HG02759 (cell line): Measurements from ENCODE around the gene NTSR1.

Experiments used
- ATAC-seq: cut with Tn5 transposase; IDR thresholded peaks from one replicate; pipeline ENCODE4 v1.9.1; 2021; ENCODE audit warnings: mild to moderate bottlenecking, moderate library complexity; ENCODE audit not compliant: unreplicated experiment

NTSR1 gene

DNA sequence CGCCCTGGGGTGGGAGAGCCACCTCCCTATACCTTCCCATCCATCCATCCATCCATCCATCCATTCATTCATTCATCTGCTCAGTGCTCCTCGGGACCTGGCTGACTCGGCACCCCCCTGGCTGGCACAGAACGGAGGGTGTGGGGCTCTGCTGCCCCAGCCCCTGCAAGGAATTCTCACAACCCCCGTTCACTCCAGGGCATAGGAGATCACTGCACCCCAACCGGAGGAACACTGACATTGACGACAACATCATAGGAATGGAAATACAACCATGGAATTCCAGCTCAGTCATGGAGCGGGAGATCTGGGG lies 59.6 kb downstream of the NTSR1 start:
- no peak for ATAC-seq

DNA sequence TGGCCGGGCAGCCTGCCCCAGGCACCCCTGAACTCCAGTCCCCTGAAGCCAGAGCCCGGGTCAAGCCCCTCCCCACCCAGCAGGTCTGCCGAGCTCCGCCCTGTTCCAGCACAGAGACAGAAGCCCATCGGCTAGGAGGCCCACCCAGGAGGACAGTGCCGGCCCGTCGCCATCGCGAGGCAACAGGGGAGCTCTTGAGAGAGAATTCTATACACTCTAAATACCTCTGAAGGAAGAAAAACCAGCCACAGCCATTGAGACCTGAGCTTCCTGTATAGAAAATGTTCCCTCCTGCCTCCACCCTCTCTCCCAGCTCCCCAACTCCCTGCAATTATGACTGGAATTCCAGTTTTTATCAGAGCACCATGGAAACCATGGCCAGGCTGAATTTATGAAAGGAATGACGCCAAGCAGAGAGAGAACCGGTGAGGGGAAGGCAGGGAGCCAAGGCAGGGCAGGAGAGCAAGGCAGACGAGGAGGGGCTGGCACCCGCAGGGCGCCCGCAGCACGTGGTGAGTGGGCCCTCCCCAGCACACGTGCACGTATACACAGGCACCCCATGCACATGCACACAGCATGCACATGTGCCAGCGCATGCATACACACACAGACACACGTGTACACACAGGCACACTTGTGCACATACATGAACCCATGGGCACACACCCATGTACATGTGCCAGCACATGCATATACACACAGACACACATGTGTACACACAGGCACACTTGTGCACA lies 60.1 kb downstream of the NTSR1 start:
- ATAC-seq, result no peak

DNA sequence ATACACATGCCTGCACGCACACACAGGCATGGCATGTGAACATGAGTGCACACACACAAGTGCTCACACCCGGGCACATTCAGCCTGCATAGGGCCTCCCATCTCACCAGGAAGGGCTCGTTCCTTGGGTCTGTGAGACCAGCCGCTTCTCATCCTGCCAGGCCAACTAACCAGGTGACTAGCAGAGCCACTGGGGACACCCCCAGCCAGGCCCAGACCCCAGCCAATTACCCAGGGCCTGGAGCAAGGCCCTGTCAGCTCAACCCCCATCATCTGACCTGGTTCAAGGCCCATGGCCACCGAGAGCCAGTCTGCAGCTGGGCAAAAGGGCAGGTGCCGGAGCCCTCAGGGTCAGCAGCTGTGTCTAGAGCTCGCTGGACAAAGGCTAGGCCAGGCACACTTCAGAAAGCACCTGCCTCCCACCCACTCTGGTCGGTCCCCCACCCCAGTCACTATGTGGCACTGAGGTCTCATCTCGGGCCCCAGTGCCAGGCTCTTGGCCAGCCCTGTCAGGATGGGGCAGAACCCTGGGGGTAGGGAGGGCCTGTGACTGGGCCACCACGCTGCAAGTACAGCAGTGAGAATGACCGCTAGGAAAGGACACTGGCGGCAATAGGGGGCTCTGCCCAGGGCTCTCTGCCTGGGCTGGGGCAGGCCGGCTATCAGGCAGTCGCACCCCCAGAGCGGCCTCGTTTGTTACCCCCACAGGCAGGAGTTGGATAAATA lies 60.9 kb downstream of the NTSR1 start:
- no peak for ATAC-seq

DNA sequence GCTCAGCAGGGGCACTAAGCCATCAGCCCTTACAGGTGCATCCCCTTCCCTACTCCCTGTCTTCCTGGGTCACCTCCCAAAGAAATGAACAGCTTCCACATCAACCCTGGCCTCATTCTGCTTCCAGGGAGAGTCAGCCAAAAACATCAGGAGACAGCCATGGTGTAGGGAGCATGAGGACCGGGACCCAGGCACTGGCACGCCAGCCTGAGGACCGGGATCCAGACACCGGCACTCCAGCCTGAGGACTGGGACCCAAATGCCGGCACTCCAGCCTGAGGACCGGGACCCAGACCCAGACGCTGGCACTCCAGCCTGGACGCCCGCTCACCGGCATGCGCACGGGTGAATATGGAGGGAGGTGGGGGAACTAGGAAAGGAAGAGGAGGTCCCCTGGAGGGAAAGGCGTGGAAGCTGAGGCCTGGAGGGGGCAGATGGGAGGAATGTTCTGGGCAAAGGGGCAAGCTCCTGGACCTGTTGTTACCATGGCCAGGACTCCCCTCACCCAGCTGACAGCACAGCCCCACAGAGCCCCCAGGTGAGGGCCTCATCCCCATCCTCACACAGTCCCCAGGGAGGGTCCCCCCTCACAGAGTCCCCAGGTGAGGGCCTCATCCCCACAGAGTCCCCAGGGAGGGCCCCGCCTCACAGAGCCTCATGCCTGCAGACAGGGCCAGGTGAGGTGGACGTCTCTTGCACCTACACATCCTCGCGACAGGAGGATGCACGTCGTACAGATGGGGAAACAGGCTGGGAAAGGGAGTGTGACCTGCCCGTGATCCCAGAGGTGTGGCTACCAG lies 61.7 kb downstream of the NTSR1 start:
- no peak for ATAC-seq

DNA sequence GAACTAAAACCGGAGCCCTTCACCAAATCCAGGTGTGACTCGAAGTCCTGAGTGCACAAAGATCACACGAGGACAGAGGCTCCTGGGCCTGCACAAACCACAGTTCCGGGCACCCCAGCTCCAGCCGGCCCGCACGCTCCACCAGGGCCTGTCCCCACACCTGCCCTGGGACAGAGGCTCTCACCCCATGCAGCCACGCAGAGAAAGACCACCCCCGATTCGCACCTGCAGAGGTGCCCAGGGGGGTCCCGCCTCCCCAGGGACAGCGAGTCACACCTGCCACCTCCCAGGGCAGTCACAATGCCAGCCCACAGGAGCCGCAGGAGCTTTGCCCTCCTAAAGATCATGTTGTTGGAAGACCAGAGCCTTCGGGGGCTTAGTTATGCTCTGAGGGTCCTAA lies 62.3 kb downstream of the NTSR1 start:
- no peak for ATAC-seq

DNA sequence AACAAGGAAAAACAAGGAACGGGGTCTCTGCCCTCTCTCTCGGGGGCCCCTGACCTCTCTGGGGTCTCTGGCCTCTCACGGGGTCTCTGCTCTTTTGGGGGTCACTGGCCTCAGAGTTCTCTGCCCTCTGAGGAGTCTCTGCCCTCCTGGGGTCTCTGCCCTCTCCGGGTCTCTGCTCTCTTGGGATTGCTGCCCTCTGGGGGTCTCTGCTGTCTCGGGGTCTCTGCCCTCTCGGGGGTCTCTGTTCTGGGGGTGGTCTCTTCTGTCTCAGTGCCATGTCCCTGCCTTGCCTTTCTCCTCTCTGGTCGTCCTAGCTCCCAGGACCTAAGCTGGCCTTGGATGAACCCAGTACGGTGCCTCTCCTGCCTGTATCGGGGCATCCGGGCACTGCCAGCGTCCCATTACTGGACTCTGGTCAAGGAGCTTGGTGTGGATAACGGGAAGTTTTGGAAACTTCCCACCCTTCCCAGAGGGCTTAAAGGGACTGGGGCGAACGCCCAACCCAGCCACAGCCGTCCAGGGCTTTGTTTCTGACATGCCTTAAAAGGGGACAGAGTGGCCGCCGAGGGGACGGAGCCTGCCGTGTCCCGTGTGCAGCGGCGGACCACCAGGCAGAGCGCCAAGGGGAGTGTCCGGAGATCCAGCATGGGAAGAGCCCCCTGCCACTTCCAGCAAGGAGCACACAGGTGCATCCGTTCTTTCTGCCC lies 62.9 kb downstream of the NTSR1 start:
- ATAC-seq, result no peak

DNA sequence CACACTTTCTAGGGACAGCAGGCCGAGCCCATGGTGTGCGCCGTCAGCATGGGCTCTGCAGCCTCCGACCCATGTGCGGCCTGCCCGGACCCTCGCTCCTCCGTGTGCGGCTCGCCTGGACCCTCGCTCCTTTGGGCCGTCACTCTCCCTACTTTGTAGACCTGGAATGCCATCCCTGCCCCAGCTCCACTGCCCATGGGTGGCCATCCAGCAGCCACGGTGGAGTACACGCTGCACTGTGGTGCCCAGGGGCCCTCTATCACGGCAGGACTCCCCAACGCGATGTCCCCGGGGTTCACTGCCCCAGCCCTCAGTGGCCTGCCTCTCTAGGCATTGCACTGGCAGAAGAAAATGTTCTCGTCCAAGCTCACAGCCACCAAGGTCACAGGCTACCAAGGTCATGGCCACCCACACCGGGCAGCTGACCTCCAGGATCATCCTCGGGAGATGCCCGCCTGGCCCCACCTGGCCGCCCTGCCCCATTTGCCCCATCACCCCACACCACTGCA lies 63.5 kb downstream of the NTSR1 start:
- no peak for ATAC-seq

DNA sequence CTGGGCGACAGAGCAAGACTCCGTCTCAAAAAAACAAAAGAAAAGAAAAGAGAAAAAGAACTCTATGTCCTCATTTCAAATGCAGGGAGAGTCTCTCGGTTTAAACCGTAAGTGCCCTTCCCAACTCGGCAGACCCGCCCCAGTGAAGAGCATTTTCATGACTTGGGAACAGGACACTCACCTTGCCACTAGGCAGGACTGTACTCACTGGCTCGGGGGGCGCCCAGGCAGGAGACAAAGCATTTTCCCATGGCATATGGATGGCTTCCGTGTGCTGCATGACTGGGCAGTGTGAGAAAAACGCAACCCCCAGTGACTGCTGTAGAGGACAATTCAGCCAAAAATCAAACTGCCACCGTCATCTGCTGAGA lies 64.0 kb downstream of the NTSR1 start:
- no peak for ATAC-seq

DNA sequence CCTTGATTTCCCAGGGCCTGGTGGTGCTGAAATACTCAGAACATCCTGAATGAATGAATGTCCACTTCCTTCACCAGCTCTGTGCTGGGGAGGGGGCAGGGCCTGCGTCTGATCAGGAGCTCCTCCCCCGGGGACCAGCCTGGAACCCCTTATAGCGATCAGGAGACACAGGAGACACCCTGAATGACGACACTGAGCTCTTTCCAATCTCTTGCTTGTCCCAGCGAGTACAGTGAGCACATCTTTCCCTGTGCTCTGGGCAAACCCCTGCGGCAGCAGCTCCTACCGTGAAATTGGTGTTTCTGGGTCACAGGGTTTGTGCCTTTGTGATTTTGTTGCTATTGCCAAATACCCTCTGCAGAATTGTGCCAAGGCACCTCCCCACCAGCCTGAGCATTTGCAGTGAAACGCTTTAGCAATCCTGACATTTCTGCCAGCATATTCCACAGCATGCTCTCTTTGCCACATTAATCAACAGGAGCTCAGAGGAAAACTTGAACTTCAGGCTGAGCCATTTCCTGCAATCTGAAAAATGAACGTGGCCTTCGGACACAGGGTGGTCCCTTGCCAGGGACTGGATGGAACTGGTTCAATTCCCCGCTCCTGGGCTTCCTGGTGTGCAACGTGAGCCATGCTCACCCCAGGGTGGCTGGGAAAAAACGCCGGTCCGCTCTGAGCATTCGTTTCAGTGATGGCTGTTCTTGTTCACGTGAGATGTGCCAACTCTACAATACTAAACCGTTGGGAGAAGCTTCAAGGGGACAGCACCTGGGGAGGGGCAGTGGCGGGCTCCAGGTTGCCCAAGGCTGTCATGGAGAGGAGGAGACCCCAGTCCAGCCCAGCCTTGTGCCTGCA lies 64.6 kb downstream of the NTSR1 start:
- no peak for ATAC-seq

DNA sequence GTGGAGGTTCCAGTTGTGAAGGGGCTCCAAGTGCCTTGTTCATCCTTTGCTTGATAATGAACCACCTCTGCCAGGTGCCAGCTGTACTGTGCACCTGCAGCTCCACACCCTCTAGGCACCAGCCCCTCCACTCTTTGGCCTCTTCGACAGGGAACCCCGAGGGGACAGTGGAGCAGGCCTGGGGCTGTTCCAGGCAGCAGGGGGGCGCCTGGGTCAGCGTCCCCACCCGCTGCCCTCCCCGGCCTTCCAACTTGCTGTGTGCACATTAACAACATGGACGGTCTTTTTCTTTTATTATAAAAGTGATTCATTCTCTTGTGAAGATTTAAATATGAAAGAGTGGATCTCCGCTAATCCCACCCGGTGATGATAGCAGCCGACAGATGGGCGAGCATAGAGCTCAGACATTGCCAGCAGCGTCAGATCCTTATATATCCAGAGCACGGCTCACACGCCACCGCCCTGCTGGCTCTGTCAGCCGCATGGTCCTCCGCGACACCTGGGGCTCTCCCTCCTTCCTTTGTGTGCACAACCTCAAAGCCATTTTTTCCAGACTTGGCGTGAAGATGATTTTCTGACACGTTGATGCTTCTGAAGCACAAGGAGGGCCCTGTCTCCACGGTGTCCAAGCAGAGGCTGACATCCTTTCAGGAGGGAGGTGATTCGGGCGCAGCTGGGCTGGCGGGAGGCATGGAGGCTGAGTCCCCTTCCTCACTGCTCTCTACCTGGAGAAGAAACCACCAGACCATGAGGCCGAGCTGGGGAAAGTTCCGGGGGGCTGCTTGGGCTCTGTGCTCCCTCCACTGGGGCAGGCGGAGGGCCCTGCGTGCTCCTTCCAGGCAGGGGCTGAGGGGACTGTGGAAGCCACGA lies 65.4 kb downstream of the NTSR1 start:
- no peak for ATAC-seq

DNA sequence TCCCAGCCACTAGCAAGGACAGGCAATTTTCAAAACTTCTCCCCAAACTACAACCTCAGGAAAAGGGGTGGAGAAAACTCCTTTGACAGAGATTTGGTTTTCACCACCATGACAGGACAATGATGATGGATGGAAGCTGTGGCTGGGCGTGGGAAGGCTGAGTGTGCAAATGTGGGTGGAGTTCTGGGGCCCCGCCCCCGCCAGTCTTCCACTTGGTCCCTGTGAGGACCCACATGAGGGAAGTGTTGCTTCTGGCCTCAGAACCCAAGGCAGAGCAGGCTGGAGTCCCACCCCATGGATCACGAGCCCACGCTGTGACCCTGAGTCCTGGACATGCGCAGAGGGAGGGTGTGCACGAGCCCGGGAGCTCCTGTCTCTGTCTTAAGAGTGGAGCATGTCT lies 66.1 kb downstream of the NTSR1 start:
- ATAC-seq, result no peak

DNA sequence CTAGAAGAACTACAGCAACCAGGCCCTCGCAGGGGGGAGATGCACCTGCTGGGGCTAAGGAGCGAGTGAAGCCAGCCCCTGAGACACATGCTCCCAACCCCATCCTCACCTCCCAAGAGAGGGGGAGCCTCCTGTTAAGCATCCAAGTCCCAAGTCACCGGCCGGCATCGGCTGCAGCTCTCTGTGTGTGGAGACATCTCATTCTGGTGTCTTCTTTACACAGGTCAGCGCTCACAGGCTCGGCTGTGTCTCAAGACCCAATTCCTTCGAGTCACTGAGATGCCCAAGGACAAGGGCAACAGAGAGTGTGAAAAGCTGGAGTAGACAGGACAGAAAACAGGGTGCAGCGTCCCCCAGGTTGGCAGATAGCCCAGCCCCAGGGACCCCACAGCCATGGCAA lies 66.6 kb downstream of the NTSR1 start:
- no peak for ATAC-seq

DNA sequence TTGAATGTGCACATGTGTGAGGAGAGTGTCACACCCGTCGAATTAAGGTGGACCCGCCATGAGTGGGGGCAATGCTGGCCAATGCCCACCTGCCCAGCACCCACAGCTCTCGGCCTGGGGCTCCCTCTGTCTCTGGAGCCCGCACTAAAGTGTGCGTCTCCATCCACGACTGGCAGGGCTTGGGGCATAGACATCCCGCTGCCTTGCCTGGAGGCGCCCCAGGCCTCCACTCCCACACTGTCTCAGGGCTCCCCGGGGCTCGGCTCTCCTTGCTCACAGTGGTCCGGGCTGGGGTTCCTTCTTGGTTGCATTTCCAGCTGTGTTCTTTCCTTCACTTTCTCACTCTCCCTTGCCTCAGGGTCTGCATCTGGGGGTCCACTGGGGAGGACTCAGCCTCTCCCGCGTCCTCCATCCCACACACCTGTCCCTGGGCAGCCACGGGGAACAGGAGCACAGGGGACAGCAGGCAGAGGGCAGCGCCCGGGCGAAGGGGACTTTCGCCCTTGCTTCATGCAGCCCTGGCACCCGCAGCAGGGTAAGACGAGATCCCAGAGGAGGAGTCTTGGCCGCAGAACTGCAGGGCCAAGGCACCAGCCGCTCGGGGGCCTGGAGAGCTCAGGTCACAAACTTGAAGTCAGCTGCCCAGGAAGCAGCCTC lies 67.5 kb downstream of the NTSR1 start:
- no peak for ATAC-seq

DNA sequence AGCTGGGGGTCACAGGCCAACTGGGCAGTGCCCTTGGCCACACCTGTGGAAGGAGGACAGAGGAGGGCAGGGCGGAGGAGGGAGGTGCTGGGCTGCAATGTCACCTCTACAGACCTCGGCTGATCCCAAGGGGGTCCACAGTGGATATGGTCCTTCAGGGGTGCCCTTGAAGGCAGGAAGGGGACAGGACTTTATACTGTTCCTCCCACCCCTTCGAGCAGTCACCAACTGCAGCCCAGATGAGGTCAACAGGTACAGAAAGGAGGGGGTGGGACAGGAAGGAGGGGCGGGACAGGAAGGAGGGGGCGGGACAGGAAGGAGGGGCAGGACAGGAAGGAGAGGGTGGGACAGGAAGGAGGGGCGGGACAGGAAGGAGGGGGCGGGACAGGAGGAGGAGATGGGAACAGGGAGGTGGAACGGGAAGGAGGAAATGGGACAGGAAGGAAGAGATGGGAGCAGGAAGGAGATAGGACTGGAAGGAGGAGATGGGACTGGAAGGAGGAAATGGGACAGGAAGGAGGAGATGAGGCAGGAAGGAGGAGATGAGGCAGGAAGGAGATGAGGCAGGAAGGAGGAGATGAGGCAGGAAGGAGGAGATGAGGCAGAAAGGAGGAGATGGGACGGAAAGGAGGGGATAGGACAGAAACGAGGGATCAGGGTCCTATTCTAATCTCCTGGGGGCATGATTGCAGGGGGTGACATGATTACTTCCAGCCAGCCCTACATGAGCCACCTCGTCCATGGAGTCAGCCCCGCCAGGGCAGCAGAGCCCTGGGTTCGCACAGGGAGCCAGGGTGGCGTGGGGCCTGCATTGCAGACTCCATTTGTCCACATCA lies 68.3 kb downstream of the NTSR1 start:
- no peak for ATAC-seq

DNA sequence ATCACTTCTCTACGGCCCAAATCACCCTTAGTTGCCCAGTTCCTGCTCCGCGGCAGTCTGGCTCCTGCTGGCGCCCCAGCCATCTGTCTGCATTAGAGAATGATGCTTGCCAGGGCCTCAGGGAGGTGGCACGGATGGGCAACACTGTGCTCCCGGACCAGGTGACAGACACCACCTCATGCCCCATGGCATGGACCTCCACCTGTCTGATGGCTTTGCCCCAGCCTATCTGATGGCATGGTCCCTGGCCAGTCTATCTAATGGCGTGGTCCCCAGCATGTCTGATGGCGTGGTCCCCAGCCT lies 68.8 kb downstream of the NTSR1 start:
- ATAC-seq, result no peak

DNA sequence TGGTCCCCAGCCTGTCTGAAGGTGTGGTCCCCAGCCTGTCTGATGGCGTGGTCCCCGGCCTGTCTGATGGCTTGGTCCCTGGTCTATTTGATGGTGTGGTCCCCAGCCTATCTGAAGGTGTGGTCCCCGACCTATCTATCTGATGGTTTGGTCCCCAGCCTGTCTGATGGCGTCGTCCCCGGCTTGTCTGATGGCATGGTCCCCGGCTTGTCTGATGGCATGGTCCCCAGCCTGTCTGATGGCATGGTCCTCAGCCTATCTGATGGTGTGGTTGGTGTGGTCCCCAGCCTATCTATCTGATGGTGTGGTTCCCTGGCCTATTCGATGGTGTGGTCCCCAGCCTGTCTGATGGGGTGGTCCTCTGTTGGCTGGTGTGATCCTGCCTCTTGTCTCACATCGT lies 69.4 kb downstream of the NTSR1 start:
- ATAC-seq, result no peak

DNA sequence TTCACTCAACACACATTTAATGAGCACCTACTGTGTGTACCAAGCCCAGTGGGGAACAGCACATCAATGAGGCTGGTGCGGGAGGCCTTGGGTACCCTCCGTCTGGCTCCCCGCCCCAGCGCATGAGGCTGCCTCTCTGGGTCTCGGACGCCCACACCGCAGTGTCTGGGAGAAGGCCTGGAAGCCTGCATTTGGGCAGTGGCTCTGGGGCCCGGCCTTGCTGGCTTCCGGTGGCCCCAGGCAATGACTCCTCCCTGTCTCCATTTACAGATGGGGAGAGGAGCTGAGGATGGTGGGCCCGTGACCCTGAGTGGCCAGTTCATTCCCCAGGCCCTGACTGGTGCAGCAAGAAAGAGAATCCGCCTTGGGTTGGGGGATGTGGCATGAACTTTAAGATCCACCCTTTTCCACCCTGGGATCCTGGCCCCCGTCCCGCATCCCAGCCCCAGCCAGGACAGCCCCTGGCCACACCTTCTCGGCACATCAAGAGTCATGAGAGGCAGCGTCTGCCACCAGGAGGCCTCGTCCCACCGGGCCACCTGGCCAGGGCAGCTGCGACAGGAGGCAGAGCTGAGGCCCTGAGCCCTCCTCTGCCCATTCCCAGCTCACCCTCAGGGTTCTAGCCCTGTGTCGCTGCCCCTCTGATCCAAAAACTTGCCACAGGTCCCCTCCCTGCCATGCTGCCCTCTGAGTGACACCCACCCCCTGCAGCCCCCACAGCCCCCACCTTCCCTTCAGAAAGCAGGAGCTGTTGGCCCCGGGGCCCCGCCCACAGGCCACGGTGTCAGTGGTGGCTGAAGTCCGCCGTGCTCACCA lies 70.2 kb downstream of the NTSR1 start:
- no peak for ATAC-seq

DNA sequence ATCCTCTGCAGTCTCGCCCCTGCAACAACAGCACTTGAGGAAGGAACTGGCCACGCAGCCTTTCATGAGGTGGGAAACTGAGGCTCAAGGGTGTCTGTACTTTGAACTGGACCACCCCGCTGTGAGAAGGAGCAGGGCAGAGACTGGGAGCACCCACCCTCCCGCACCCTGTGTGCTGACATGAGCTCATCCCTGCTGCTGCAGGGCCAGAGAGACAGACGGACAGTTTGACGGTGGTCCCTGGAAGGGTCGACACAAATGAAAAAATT lies 70.7 kb downstream of the NTSR1 start:
- ATAC-seq, result no peak
